CD4-positive, alpha-beta T cell treated with Interleukin-2 at 100 ng/mL for 4 hours (primary cell): Measurements from ENCODE around the gene SURF2.
"Not testable (repeated sequence)": the region's sequence is repeated elsewhere in the genome, so short reads cannot be mapped to it uniquely, and the experiment has no call there.

Experiments
- DNase-seq: peaks from one replicate; pipeline ENCODE4 v3.0.0-alpha.2; 2020; ENCODE audit warnings: low spot score

Gene SURF2

GRCh38 chr9:133356391-133357091 lies at the start of gene SURF2, which contains the start of gene SURF1:
Gene SURF2 (plus strand): TSS chr9:133356550. CDS start chr9:133356593, 43 bp downstream.
Gene SURF1 (minus strand): TSS chr9:133356487. CDS start chr9:133356453, 34 bp downstream.
- peak; percentile 87 for DNase-seq

DNA sequence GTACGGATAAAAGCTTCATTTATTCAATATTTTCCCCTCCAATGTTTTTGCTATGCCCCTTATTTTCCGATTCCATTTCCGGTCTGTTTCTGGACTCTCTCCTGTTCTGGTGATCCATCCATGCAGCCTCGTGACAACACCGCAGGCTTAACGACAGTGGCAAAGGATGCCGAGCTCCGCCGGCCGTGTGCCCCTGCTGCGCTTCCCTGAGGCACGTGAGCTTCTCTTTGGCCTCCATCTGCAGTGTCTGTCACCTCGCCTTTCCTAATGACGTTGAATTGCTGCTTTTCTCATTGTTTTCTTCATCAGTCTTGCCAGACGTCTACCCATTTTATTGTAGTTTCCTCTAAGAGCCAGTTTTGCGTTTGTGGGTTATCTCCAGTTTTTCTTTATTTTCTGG lies 49.0 kb upstream of the SURF2 start:
- DNase-seq = no peak

DNA sequence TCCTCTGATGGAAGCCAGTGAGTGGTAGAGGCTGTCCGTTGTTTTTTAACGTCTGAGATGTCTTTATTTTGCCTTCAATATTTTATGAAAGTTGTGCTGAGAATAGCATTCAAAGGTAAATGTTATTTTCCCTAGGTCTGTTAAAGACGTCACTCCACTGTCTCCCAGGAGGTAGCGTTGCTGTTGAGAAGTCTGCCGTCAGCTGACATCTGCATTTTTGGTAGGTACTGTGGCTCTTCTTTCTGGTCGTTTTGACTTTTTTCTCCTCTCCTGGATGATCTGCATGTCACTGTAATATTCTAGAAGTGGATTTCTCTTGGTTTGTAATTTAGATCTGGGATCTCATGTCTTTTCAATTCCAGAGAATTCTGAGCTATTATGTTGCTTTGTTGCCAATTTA lies 46.7 kb upstream of the SURF2 start:
- DNase-seq = no peak

DNA sequence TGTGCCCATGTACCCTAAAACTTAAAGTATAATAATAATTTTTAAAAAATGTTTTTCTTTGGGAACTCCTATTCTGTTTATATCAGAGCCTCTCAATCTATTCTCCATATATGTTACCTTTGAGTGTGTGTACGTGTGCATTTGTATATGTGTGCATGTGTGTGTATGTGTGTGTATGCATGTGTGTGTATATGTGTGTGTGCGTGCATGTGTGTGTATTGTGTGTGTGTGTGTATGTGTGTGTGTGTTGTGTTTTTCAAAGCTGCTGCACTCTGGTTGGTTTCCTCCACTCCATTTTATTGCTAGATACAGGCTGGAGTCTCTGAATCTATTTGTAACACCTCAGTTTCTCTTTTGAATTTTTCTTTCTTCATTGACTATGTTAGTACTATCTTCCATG lies 40.4 kb upstream of the SURF2 start:
- no peak for DNase-seq

DNA sequence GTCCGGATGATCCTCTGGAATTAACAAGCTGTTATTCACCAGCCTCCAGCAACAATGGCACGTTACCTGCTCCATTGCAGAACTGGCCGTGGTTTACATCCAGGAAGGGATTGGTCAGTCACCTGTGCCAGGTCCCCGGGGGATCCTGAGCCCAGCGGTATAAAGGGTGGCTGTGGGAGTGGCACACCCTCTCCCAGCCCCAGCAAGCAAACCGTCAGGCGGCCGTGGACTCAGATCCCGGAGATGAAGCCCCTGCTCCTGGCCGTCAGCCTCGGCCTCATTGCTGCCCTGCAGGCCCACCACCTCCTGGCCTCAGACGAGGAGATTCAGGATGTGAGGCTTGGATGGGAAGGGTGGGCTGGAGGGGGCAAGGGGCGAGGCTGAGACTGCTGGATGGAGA lies 38.8 kb upstream of the SURF2 start:
- not testable (repeated sequence) for DNase-seq

DNA sequence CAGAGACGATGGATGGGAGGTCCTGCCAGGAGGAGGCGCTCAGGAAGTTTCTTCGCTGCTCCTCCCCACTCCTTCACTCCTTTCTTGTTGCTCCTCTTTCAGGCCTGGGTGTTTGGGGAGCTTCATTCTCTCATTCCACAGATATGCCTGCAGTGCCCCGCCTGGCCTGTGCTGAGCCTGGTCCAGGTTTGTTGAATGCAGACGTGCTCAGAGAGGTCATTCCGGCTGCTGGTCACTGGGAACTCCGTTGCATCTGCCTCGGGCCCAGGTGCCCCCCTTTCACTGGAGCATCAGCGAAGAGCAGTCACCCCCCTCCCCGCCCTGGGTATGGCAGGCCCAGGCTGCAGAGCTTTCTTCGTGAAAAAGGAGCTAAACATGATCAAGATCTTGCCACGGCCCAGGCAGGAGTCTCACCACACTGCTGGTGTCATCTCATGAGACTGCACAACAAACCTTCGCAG lies 35.9 kb upstream of the SURF2 start:
- DNase-seq = no peak

- DNase-seq = no peak
Measured at GRCh38 chr9:133321411-133321935, 34.9 kb upstream of the SURF2 start.

- DNase-seq = no peak
Measured at GRCh38 chr9:133322701-133323100, 33.6 kb upstream of the SURF2 start.

DNA sequence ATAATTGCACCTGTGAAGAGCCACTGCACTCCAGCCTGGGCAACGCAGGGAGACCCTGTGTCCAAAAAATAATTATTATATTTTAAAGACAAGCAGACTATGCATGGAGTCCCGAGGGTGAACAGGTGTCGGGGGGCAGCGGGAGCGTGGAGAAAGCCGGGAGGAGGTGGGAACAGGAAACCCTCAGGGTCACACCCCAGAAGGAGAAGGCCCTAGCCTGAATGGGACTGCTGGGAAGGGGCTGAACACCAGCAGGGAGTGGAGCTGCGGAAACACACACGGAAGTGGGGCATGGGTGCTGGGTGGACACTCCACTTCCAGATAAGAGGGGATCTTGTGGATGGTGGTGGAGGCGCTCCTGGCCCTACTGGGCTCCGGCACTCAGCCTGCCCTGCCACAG lies 33.1 kb upstream of the SURF2 start:
- no peak for DNase-seq

DNA sequence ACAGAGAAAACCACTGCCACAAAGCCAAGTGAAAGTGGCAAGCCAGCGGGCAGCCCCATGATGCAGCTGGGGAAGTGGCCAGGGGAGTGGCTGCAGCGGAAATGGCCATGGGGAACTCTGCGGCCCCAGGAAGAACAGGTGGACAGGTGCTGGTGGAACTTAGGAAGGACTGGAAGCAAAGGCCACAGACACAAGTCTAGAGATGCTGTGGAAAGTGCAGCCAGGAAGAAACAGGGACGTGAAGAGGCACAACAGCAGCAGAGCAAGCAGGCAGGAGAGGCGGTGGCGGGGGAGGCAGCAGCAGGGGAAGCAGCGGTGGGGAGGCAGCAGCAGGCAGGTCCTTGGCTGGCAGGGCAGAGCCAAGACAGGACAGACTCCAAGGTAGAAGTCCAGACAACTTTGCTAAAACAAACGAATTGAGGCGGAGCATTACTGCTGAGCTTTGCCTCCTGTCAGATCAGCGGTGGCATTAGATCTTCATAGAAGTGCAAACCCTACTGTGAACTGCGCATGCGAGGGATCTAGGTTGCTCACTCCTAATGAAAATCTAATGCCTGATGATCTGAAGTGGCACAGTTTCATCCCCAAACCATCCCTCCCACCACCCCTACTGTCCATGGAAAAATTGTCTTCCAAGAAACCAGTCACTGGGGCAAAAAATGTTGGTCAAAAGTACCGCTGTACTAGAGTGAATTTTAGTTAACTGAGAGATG lies 32.2 kb upstream of the SURF2 start:
- DNase-seq = no peak

DNA sequence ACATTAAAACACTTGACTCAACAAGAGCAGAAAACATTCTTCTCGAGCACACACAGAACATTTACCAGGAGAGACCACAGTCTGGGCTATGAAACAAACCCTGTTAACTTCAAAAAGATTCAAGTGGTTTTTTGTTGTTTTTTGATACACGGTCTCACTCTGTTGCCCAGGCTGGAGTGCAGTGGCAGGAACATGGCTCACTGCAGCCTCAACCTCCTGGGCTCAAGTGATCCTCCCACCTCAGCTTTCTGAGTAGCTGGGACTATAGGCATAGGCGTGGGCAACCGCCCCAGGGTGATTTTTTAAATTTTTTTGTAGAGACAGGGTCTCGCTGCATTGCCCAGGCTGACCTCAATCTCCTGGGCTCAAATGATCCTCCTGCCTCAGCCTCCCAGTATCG lies 29.3 kb upstream of the SURF2 start:
- not testable (repeated sequence) for DNase-seq

DNA sequence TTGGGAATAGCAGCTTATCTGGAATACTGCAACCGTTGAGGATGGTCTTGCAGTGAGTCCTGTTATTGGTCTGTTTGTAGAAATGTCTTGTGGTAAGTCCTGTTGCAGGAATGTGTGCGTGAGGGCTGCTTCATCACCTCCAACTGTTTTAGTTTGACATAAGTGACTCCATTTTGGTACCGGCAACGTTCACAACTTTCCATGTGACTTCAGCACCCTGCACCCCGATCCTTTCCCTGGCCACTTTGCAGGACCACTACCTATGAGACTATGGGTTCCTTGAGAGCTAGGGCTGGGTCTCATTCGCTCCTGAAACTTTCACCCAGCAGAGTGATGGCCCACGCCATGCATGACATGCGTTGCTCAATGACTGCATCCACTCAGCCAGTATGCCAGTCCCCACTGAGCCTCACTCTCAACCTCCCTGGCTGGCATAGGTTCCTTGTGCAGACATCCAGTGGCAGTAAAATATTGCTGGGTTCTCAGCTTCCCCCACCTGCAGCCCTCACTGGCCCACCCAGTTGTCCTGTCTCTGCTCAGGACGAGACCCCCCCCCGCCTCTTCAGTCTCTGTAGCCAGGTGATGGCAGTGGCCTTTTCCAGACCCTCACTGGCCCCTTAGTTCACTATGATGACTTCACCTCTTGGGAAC lies 28.4 kb upstream of the SURF2 start:
- DNase-seq = no peak

GRCh38 chr9:133329306-133330156 lies 26.8 kb upstream of the SURF2 start:
- DNase-seq = not testable (repeated sequence)

DNA sequence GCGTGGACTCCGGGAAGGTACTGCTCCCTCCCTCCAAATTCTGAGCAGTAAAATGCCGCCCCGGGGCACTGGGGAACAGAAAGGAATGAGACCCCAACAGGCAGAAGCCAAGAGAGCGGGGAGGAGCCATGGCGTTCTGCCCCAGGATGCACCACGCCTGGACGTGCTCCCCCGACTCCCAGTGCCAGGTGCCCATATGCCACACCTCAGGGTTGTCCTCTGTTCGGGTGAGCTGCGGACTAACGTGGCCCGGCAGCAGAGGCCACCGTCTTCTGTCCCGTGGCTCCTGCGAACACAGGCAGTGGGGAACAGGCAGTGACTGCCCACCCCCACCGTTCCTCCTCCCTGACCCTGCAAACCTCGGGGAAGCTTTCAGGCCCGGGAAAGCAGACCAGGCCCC lies 25.1 kb upstream of the SURF2 start:
- DNase-seq = no peak

DNA sequence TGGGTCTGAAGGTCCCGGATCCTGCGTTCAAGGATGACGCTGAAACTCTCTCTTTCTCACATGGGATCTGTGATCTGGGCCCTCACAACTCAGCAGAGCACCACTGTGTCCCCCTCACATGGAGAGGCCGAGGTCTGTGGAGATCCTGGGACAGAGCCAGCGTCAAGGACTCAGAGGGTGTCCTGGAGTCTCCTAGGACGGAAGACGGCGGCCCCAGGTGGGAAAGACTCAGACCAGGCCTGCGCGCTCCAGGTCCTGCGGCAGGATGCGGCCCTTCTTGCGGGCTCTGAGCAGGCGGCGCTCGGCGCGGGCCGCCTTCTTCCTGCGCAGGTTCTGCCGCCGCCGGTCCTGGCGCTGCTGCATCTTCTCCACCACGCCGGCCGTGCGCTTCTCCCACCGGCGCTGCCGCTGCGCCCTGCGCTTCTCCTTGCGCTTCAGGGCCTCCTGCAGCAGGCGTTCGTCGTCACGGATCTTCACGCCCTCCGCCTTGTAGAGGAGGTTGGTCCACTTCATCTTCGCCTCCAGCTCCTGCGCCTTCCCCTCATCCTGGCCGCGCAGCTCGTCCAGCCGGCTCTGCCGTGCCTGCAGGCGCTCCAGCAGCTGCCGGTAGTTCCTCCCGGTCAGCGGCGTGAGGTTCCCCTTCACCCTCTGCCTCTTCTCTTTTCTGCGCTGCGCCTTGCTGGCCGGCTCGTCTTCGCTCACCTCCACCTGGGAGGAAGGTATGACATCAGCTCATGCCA lies 24.5 kb upstream of the SURF2 start:
- DNase-seq = no peak

GRCh38 chr9:133332381-133332730 lies 24.0 kb upstream of the SURF2 start:
- no peak for DNase-seq

DNA sequence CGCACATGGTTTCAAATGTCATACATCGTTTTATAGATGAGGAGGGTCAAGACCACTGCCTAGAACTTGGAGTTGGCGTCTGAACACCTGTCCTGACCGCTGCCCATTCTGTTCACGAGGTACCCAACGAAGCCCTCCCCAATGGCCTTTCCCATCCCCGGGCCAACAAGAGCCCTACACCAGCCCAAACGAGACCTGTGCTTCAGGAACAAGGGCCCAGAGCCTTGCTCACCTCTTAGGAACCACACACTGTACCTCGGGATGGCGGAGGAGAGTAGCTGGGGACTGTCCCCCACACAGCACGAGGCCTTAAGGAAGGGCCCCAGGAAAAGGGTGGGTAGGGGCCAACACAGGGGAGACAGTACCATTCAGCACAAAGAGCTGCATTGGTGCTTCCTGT lies 23.3 kb upstream of the SURF2 start:
- DNase-seq = no peak

- DNase-seq = no peak
Measured at GRCh38 chr9:133333566-133333965, 22.8 kb upstream of the SURF2 start.

DNA sequence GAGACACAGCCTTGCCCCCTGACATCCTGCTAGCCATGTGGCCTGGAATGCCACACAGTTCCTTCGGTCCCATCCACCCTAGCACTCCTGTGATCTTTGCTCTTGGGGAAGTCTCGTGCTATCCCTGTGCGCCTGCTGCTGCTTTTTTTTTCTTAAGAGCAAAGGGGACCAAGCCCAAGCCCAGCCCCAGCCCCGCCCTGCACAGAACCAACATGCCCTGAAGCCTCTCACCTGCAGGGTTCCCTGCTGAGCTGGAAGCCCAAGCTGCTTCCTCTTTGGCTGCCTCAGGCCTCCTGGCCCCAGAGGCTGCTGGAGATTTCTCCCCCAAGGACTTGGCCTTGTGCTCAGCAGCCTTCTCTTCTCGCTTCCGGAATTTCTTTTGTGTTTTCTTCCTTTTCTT lies 22.2 kb upstream of the SURF2 start:
- no peak for DNase-seq

DNA sequence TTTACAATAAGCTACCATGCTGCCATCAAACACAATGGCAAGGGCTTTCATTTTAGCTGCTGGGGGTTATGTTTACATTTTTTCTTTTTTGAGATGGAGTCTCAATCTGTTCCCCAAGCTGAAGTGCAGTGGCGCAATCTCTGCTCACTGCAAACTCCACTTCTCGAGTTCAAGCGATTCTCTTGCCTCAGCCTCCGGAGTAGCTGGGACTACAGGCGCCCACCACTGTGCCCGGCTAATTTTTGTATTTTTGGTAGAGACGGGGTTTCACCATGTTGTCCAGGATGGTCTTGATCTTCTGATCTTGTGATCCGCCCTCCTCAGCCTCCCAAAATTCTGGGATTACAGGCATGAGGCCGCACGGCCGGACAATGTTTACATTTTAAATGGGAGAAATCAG lies 21.5 kb upstream of the SURF2 start:
- not testable (repeated sequence) for DNase-seq
